Type B pancreatic cell (in vitro differentiated cells): ENCODE measurements around the gene NRP2. TPM values are rescaled to one million over a fixed set of nuclear protein-coding genes. Genes with fewer than 3 reads are reported as not detected.
A peak's percentile ranks its signal among the peaks of the same experiment; 100 is the strongest.

ENCODE experiments used
- DNase-seq: peaks from one replicate; pipeline ENCODE4 v3.0.0; 2021; ENCODE audit warnings: mixed read lengths; ENCODE audit not compliant: unreplicated experiment; ENCODE audit errors: extremely low spot score
- H3K27ac Mint-ChIP-seq: 2 replicates; pipeline ENCODE4 v1.8.0; 2021; ENCODE audit warnings: mild to moderate bottlenecking, mixed read lengths
- H3K27me3 Mint-ChIP-seq: 2 replicates; pipeline ENCODE4 v1.8.0; 2021; ENCODE audit warnings: mixed read lengths
- H3K36me3 Mint-ChIP-seq: 2 replicates; pipeline ENCODE4 v1.8.0; 2021; ENCODE audit warnings: mixed read lengths
- H3K4me1 Mint-ChIP-seq: one replicate; pipeline ENCODE4 v1.8.0; 2021; ENCODE audit warnings: mixed read lengths; ENCODE audit not compliant: unreplicated experiment
- H3K4me3 Mint-ChIP-seq: 2 replicates; pipeline ENCODE4 v1.8.0; 2021; ENCODE audit warnings: mild to moderate bottlenecking, mixed read lengths
- H3K9me3 Mint-ChIP-seq: 2 replicates; pipeline ENCODE4 v1.8.0; 2021; ENCODE audit warnings: mixed read lengths
- total RNA-seq: library from RNA; stranded (reverse); gene quantifications from 2 replicates; pipeline ENCODE4 v1.2.1, GENCODE V29; 2021; ENCODE audit warnings: low replicate concordance
- TF ChIP-seq, protein P1 (sequence below): fragments of 200-600 bp; sonication (generic); conservative IDR thresholded peaks from 2 replicates; pipeline ENCODE4 v1.5.0; 2021; ENCODE audit warnings: antibody characterized with exemption, mild to moderate bottlenecking

The NRP2 gene
- total RNA-seq, 1 donor from 2014 or later = 109 TPM

DNA sequence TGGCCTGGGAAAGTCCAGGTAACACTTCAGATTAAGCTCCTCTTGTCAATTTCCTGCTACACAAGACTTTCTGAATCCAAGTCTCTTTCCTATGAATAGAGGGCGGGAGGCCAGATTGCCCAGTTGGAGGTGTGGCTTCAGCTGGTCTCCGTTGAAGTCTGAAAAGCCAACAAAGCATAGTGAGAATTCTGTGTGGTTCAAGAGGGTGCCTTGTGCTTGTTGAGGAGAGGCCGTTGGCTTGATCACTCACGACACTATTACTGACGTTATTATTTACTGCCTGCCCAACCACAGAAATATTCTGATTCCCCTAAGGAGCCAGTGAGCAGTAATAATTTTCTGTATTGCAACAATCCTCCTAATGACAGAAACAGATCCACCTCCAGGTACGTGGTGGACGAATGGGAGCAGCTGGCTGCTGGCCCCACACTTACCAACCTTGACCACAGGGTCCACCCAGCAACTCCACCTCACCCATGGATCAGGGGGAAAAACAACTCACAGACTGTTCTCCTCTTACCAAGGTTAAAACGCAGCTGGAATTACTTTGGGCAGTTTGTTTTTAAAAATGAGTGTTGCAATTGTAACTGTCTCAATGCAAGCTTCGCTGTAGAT, 21.9 kb downstream of the NRP2 start:
- peaks cover 52% of the 10 kb centered on the region for H3K4me1 Mint-ChIP-seq
- H3K4me3 Mint-ChIP-seq = peak overlapping the region; percentile 8
- H3K27ac Mint-ChIP-seq = peak overlapping the region; percentile 5
- TF ChIP-seq, protein P1, sequence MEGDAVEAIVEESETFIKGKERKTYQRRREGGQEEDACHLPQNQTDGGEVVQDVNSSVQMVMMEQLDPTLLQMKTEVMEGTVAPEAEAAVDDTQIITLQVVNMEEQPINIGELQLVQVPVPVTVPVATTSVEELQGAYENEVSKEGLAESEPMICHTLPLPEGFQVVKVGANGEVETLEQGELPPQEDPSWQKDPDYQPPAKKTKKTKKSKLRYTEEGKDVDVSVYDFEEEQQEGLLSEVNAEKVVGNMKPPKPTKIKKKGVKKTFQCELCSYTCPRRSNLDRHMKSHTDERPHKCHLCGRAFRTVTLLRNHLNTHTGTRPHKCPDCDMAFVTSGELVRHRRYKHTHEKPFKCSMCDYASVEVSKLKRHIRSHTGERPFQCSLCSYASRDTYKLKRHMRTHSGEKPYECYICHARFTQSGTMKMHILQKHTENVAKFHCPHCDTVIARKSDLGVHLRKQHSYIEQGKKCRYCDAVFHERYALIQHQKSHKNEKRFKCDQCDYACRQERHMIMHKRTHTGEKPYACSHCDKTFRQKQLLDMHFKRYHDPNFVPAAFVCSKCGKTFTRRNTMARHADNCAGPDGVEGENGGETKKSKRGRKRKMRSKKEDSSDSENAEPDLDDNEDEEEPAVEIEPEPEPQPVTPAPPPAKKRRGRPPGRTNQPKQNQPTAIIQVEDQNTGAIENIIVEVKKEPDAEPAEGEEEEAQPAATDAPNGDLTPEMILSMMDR = no peak
- no peaks in the 10 kb centered on the region for H3K9me3 Mint-ChIP-seq
- H3K36me3 Mint-ChIP-seq = peaks cover 20% of the 10 kb centered on the region
- H3K27me3 Mint-ChIP-seq = peaks cover 5% of the 10 kb centered on the region
- DNase-seq = no peak

GRCh38 chr2:205705511-205706349, 23.4 kb downstream of the NRP2 start:
- no peak for DNase-seq
- no peak overlapping the region for H3K27ac Mint-ChIP-seq
- TF ChIP-seq, protein P1 = no peak
- H3K36me3 Mint-ChIP-seq = peaks cover 21% of the 10 kb centered on the region
- H3K4me3 Mint-ChIP-seq = peak overlapping the region; percentile 6
- peaks cover 39% of the 10 kb centered on the region for H3K4me1 Mint-ChIP-seq
- H3K9me3 Mint-ChIP-seq = no peaks in the 10 kb centered on the region
- H3K27me3 Mint-ChIP-seq = peaks cover 5% of the 10 kb centered on the region

- H3K27ac Mint-ChIP-seq = peak overlapping the region; percentile 24
Measured at GRCh38 chr2:205706769-205707381, 24.6 kb downstream of the NRP2 start.

DNA sequence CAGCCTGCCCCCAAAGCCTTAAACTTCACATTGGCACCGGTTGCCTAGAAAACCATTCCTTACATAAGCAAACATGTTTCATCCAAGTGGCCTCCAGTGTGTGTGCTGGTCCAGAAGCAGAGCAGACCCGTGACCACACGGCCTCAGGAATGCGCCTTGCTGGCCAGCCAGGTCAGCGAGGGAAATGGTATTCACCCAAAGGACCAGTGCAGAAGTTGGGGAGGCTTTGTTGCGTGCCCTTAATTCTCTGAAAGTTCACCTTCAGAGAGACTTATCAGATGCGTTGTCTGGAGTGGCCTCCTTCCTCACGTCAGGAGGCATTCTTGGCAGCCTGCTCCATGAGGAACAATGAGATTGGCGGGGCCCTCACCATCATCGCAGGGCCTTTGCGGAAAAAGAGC, 25.9 kb downstream of the NRP2 start:
- Mint-ChIP-seq H3K36me3 (peaks cover 16% of the 10 kb centered on the region), H3K9me3 (no peaks in the 10 kb centered on the region), H3K27me3 (peaks cover 6% of the 10 kb centered on the region), H3K4me1 (peaks cover 43% of the 10 kb centered on the region), H3K4me3 (no peak overlapping the region), H3K27ac (no peak overlapping the region)
- DNase-seq = no peak
- TF ChIP-seq, protein P1 = no peak

More at GRCh38 chr2:205706769-205707381, 24.6 kb downstream of the NRP2 start:
- Mint-ChIP-seq H3K9me3 (no peaks in the 10 kb centered on the region), H3K36me3 (peaks cover 21% of the 10 kb centered on the region), H3K27me3 (peaks cover 6% of the 10 kb centered on the region), H3K4me3 (peak overlapping the region; percentile 15), H3K4me1 (peaks cover 40% of the 10 kb centered on the region)
- DNase-seq = no peak
- TF ChIP-seq, protein P1 = no peak

DNA sequence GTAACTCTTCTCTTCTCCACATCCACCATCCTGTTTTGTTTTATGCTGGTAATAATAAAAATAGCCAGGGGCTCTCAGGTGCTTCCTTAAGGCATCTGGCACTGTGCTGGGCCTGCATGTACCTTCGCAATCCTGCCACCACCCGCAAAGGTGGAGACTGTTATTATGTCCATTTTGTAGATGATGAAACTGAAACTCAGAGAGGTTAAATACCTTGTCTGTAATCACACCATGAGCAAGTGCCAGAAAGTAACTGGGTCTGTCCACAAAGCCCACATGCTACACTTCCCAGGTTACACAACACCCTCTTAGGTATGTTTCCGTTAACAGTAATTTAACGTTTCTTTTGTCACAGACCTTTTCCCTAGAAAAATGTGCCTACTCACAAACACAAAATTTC, 27.0 kb downstream of the NRP2 start:
- Mint-ChIP-seq H3K4me1 (peaks cover 45% of the 10 kb centered on the region), H3K27ac (no peak overlapping the region), H3K9me3 (no peaks in the 10 kb centered on the region), H3K4me3 (no peak overlapping the region), H3K27me3 (peaks cover 6% of the 10 kb centered on the region), H3K36me3 (peaks cover 13% of the 10 kb centered on the region)
- TF ChIP-seq, protein P1 = no peak
- DNase-seq = no peak
